GM21717 (cell line): ENCODE results near the gene CFAP46.
"Not testable (repeated sequence)": the region's sequence is repeated elsewhere in the genome, so short reads cannot be mapped to it uniquely, and the experiment has no call there.

Source experiments
- ATAC-seq: cut with Tn5 transposase; IDR thresholded peaks from one replicate; pipeline ENCODE4 v1.9.1; 2021; ENCODE audit warnings: mild to moderate bottlenecking, moderate library complexity; ENCODE audit not compliant: unreplicated experiment

CFAP46 gene

DNA sequence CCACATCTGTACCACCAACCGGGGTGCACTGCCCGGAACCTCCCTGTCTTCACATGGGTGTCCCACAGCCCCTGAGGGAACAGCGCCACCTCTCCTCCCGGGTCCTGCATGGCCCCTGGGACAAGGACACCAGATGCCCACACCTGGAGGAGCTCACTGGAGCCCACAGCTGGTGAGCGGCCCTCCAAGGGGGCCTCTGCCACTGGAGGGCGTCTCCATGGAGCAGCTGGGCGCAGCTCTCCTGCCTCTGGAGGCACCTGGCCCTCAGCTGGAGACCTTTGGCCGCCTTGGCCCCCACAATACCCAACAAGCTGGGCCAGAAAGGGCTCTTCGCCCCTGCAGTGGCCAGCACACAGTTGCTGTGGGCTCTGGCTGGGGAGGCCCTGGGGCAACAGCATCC lies 149.2 kb downstream of the CFAP46 start:
- no peak for ATAC-seq

DNA sequence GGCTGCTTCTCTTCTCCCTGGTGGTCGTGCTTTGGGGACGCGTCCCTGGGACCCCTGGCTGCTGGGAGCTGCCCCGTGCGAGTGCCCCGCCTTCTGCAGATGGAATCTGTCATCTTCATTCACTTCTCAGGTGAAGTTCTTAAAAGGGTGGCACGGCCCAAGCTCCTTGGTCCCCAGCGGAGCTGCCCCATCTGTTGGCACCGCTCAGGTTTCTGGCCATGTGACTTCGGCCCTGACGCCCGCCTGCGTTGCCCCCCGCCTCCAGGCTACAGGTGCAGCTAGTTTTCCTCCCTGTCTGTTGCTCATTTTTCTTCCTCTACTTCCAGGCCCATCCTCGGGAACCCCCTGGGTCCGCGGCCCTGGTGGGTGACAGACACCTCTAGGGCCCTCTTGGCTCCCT lies 149.6 kb downstream of the CFAP46 start:
- no peak for ATAC-seq

- not testable (repeated sequence) for ATAC-seq
These were observed 150.3 kb downstream of the CFAP46 start for GRCh38 chr10:132792099-132792498.

GRCh38 chr10:132790934-132791829 lies 151.2 kb downstream of the CFAP46 start:
- no peak for ATAC-seq

DNA sequence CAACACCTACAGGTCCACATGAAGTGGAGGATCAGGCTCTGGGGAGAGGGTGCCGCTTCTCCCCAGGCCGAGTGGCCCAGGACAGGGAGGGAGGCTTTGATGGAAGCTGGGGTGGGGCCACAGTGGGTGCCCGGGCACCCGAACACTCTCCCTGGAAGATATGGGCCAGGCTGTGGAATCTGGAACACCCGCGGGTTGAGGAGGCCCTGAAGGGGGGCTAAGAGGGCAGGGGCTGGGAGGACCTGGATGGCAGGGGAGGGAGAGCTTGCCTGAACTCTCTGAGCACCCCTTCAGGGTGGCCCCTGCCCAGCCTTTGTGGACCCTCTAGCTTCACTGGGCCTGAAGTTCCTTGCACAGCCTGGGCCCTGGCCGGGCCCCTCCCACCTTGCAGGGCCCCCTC lies 151.9 kb downstream of the CFAP46 start:
- no peak for ATAC-seq

DNA sequence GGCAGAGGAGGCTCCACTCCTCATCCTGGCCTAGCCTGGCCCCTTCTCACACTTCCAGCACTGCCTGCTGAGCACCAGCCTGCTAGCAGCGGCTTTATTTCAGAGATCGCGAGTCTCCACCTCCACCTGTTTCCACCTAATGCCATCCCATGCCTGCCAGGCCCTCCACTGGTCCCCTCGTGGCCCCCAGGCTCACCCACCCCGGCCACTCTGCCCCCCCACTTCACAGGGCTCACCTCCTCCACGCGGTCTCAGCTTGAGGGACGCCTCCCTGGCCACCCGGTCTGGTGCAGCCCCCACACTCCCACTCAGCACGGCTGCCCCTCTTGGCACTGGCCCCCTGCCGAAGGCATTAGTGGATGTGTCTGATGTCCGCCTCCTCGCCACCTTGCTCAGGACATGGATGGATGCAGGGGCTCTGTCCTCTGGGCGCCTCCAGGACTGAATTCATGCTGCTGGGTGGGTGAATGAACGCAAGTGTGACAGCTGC lies 152.7 kb downstream of the CFAP46 start:
- no peak for ATAC-seq

DNA sequence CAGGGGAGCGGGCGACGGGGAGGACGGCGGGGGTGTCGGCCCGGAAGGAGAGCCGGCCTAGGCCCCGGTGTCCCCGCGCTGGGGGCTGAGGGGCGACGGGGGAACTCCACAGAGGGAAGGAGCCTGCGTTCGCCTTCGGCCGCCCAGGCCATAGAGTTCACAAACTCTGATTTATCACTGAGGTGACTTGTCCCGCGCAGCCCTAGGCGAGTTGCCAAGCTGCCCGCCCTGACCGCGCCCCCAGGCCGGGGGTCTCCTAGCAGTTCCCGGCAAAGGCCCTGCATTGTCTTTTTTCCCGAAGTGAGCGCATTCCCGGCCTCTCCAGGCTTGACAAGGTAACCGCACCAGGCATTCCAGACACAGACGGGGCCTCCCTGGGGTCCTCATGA lies 153.5 kb downstream of the CFAP46 start:
- no peak for ATAC-seq

DNA sequence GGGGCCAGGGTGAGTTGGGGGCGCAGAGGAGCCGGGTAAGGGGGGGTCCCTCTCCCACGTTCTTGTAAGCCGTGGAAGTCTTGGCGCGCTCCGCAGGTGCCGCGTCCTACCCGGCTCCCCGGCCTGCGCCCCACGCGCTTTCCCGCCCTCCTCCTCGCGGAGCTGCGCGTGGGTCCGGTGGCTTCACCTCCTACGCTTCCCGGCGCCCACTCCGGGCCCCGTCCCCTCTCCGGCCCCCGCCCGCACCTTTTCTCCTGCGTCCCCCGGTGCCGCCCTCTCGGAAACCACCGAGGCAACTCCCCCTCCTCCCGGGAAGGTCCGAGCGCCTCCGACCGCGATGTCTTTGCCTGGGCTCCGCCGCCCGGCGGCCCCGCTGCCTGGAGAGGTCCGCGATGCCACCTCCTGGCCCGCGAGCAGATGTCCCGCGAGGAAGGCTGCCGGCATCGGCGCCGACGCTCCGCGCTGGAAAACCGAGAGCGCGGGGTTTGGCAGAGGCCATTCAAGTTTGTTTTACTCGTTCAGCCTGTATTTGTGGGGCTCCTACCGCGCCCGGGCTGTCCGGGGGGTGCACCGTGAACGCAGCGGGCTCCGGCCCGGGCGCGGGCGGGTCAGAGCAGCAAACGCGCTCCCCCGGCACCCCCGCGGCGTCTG lies 154.1 kb downstream of the CFAP46 start:
- no peak for ATAC-seq

DNA sequence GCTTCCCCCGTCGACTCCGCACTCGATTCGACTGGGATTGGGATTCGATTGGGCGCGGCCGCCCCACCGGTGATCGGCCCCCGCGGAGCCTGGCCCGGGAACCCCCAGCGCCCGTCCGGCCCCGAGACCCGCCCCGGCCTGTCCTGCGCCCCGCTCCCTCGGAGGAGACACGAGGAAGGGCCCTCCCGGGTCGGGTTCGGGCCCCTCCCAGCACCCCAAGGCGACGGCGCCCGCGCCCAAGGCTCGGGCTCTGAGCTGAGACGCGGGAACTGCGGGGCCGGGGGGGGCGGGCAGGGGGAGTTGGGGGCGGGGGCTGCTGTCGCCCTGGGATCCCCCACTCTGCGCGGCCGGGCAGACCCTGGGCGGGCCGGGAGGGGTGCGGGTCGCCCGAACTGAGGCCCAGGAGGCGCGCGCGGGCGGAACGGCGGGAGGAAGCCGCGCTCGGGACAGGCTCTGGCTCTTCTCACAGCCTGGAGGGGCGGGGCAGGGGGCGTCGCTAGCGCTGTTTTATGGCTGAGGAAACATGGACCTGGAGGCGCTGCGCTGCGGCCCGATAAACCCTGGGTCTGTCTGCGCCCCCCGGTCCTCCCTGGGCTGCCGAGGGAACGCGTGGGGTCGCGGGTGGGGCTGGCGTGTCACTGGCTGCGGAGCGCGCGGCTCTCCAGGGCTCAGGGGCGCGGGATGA lies 154.7 kb downstream of the CFAP46 start:
- no peak for ATAC-seq

- no peak for ATAC-seq
These were observed 155.4 kb downstream of the CFAP46 start for GRCh38 chr10:132786884-132787494.

- no peak for ATAC-seq
These were observed 155.9 kb downstream of the CFAP46 start for GRCh38 chr10:132786476-132786883.

- no peak for ATAC-seq
These were observed 156.5 kb downstream of the CFAP46 start, which contains the start of gene NKX6-2 for GRCh38 chr10:132785723-132786475. NKX6-2 (minus strand) TSS chr10:132786147; CDS start chr10:132785948, 199 bp downstream.

GRCh38 chr10:132784866-132785722 lies 157.3 kb downstream of the CFAP46 start:
- no peak for ATAC-seq

DNA sequence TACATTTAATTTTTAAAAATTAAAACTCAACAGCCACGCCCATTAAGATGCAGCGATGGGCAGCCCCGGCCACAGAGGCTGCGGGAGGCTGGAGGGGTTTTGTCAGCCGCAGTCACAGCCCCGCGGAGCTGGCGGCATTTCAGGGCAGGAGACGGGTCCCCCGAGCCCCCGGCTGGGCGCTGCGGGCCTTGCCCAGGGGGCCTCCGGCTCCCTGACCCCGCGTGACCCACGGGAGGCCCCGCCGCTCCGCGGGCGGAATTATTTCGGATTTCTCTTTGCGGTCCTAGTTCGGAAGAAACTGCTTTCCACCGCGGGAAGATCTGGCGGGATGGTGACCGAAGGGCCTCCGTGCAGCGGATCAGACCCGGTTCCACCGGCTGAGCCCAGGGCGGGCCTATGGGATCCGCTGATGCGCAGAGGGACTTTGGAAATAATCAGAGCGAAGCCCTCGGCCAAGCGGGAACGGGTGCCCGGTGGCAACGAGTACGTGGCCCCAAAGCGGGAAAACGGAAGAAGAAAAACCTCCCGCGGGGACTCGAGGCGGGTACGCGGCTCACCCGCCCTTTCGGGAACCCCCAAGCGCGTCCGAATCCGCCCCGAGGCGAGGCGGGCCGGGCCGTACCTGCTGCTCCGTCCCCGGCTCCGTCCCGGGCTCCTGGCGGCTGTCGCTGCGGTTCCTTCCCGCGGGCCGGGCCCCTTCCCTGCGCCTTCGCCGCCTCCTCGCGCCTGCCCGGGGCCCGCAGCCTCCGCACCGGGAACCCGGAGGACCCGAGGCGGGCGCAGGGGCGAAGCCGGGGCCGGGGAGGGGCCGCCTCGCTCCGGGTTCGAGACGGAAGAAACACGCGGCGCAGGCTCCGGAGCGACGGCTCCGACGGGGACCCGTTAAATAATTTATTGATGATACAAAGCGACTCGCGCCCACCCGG lies 158.2 kb downstream of the CFAP46 start:
- ATAC-seq: no peak

DNA sequence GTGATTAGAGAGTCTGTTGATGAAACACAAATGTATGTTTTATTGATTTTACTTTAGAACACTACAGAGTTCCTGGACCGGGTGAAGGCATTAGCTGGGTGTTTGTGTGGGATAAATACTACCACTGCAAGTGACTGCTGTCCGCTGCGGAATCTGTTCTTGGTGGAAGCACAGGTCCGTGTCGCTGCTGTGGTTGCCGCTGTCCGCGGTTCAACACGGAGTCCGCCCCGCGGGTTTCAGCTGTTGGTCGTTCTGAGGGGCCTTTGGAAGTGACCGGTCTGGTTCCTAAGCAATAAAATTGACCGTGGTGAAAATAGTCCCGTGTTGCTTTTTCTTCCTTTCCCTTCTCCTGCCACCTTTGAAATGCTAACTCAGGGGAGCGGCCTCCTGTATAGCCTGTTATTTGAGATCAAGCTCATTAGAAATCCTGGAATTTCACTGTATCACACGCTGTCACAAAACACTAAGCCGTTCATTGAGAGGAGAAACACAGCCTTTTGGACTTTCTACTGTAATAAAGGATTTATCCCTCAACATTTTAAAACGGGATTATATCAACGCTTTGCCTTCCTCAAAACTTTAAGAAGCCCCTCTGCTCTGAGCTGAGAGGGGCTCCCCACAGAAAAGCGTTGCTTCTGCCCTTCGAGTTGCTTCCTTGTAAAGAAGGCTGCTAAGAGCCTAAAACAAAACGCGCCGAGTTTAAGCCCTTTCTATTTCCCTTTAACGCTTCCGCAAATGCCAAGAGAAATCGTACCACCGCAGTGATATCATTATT lies 159.0 kb downstream of the CFAP46 start:
- no peak for ATAC-seq

DNA sequence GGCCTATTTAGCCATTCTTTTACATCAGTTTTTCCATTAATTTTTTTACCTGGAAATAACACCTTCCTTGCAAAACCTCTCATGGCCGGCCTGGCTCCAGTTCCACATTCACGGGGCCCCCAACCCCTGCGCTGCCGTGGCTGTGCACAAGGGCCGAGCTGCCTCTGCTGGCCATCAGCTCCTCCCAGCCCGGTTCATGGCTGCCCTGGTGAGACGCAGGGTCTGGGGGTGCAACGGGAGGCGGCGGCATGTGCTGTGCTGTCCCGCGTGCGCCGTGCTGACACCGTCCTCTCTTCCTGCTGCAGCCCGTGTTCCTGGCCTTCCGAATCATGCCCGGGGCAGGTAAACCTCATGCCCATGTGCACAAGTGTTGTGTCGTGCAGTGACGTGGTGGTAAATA lies 160.8 kb downstream of the CFAP46 start:
- no peak for ATAC-seq

DNA sequence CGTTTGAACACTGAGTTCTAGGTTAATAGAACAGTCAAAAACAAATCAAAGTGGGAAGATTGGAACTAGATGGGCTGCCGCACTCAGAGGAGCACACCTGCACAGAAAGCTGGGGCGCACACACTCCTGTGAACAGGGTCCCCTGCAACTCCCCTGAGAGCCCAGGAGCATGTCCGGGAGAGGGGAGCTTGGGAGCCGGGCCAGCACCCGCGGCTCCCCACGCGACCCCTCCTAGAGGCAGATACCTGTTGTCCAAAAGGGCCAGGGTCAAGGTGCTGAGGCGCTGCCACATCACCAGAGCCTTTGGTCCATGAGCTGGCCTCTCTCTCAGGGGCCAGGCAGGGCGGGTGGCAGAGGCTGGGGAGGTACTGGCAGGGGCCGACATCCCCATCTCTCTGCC lies 162.0 kb downstream of the CFAP46 start:
- ATAC-seq: no peak
